ENCODE measurements around the gene FLRT1.

FLRT1 gene

DNA sequence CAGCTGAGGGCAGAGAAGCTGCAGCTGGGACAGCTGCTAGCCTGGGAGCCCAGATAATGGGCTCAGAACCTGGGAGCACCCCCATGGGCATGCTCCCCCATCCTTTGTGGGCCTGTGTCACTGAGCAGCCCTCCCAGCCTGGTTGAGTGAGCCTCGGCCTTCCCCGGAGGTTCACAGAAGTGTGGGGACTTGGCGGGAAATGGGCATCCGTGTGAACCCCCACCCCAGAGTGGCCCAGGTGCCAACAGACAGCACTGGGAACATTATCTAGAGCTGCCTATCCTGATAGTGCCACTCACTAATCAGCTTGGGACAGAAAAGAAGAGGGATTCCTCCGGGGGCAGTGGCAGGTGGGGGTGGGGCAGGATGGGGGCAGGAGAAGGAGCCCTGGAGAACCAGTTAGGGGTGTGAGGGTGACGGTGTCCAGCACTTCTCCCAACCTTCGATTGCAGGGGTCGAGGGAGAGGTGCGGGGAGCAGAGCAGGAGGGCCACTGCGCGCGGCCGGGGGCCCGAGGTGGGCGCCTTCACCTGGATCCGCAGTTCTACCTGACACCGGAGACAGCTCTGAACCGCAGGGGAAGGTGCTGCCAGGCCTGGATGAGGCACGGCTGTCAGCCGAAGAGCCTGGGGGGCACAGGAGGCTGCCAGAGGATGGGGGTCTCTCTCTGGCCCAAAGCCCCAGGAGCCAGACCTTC lies 33.1 kb downstream of the FLRT1 start:
- no peak for DNase-seq (ENCODE audit: low spot score)
- in situ Hi-C loops (cut with MboI; ENCODE audit: low sequenced_read_pairs, unreplicated experiment): no loop called here
- TF ChIP-seq, protein P1, sequence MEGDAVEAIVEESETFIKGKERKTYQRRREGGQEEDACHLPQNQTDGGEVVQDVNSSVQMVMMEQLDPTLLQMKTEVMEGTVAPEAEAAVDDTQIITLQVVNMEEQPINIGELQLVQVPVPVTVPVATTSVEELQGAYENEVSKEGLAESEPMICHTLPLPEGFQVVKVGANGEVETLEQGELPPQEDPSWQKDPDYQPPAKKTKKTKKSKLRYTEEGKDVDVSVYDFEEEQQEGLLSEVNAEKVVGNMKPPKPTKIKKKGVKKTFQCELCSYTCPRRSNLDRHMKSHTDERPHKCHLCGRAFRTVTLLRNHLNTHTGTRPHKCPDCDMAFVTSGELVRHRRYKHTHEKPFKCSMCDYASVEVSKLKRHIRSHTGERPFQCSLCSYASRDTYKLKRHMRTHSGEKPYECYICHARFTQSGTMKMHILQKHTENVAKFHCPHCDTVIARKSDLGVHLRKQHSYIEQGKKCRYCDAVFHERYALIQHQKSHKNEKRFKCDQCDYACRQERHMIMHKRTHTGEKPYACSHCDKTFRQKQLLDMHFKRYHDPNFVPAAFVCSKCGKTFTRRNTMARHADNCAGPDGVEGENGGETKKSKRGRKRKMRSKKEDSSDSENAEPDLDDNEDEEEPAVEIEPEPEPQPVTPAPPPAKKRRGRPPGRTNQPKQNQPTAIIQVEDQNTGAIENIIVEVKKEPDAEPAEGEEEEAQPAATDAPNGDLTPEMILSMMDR (IDR thresholded peaks at IDR 0.05; ENCODE audit: borderline replicate concordance, control extremely low read depth, extremely low read depth, insufficient read depth, missing control alignments): no peak

DNA sequence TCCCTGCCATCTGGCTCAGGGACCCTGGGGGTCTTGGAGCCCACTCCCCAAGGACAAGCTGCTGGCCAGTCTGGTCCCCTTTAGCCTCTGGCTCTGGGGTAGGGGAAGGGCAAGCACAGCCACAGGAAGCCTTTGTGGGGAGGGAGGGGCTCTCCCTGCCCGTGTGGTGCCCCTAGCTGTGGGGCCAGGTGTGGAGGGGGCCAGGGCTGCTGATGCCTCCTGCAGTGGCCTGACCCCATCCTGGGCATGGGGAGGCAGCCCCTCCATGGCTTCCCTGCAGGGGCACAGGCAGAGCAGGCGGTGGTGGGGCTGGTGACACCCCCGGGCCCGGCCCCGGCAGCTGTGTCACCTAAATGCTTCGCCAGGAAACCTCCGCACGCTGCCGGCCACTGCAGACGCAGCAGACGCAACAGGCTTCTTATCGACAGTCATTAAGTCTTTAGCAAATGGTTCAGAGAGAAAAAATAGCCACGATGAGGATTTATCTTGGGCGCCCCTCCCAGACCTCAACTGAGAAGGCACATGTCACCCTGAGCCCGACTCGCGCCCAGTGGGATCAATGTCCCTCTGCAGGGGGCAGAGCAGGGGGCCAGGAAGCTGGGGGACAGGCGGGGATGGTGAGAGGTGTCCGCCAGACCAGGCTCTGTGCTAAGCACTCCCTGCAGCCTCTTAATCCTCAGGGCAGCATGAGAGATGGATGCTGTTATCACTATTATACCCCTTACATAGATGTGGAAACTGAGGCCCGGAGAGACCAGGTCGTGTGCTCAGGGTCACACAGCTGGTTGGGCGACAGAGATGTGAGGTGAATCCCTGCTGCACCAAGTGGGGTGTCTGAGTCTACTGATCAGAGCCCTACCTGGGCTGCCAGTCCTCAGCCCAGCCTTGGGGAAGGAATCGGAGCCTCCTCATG lies 33.9 kb downstream of the FLRT1 start:
- in situ Hi-C loops (cut with MboI; ENCODE audit: low sequenced_read_pairs, unreplicated experiment): no loop called here
- TF ChIP-seq, protein P1 (IDR thresholded peaks at IDR 0.05; ENCODE audit: borderline replicate concordance, control extremely low read depth, extremely low read depth, insufficient read depth, missing control alignments): no peak
- DNase-seq (ENCODE audit: low spot score): no peak

DNA sequence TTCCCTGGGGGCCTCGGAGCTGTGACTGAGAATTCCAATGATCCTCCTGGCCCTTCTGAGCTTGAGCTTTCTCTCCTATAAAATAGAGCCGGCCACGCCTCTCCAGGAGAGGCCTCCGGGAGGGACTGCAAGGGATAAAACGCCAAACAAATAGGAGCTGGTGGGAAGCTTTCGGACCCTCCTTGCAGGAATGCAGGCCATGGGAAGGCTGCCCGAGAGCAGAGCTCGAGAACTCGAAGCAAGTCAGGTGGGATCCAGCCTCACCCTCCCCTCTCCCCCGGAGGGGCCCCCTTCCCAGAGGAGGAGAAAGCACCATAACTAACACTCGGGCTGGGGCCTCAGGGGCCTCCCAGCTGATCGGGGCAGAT lies 34.6 kb downstream of the FLRT1 start:
- in situ Hi-C loops (cut with MboI; ENCODE audit: low sequenced_read_pairs, unreplicated experiment): no loop called here
- TF ChIP-seq, protein P1 (IDR thresholded peaks at IDR 0.05; ENCODE audit: borderline replicate concordance, control extremely low read depth, extremely low read depth, insufficient read depth, missing control alignments): no peak
- no peak for DNase-seq (ENCODE audit: low spot score)

DNA sequence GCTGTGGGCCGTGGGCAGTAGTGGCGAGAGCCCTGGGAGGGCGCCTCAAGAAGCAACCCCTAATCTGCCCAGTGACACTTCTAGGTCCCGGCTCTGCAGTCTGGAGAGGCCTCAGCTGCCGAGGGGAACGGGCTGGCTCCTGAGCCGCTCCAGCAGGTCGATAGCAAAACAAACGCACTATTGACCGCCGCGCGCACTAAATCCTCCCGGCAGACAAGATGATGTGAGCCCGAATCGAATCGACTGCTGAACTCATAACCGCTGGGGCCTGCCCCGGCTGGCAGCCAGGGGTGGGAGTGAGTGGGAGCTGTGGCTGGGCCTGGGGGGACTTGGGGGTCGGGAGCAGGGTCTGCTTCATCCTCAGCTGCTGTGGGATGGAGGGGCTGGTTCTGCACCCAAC lies 36.1 kb downstream of the FLRT1 start:
- TF ChIP-seq, protein P1 (IDR thresholded peaks at IDR 0.05; ENCODE audit: borderline replicate concordance, control extremely low read depth, extremely low read depth, insufficient read depth, missing control alignments): no peak
- in situ Hi-C loops (cut with MboI; ENCODE audit: low sequenced_read_pairs, unreplicated experiment): no loop called here
- no peak for DNase-seq (ENCODE audit: low spot score)

DNA sequence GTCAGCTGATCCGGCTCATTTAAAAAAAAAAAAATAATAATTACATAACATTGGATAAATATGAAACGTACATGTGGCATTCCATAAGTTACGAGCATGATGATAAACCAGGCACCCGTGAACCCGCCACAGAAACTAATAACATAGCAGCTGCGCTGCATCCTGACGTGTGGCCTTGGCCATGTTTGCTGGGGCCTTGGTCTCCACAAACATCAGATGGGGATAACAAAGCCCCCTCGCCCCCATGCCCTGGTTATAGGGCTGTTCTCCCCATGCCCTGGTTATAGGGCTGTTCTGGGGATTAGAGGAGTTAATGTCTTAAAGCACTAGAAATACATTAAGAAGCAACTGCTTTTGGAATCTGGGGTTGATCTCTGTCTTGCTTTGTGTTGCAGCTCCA lies 36.7 kb downstream of the FLRT1 start:
- no peak for DNase-seq (ENCODE audit: low spot score)
- TF ChIP-seq, protein P1 (IDR thresholded peaks at IDR 0.05; ENCODE audit: borderline replicate concordance, control extremely low read depth, extremely low read depth, insufficient read depth, missing control alignments): no peak
- in situ Hi-C loops (cut with MboI; ENCODE audit: low sequenced_read_pairs, unreplicated experiment): no loop called here

DNA sequence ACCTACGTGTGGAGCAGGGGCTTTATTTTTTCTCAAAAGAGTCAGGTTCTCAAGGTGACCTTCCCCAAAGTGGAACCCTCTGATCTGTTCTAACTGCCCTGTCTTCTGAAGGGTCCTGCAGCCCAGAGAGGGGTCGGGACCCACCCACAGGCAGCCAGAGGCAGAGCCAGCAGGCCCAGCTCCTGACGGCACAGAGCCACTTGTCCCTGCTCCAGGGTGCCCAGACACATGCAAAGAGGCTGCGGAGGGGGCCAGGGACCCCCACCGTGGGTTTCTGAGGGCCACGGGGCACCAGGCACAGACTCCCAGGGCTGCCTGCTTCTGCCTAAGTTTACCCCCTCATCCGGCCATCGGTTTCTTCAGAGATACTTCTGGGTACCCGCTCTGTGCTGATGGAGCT lies 37.1 kb downstream of the FLRT1 start:
- TF ChIP-seq, protein P1 (IDR thresholded peaks at IDR 0.05; ENCODE audit: borderline replicate concordance, control extremely low read depth, extremely low read depth, insufficient read depth, missing control alignments): no peak
- in situ Hi-C loops (cut with MboI; ENCODE audit: low sequenced_read_pairs, unreplicated experiment): no loop called here
- DNase-seq (ENCODE audit: low spot score): no peak

All from GM13976 (cell line).